Vagina (tissue), 2 donors: ENCODE results near the gene CHD6. TPM values are rescaled to one million over a fixed set of nuclear protein-coding genes. Genes with fewer than 3 reads are reported as not detected.

ENCODE experiments used
- DNase-seq, 2 donors: peaks; one replicate each; pipeline ENCODE4 v3.0.0-alpha.2; 2017; ENCODE audit errors: extremely low spot score in 2 of 2
- H3K27ac ChIP-seq: fragments of 200-600 bp; sonication (generic); one replicate; pipeline ENCODE4 v1.5.1; 2019
- H3K27me3 ChIP-seq: fragments of 200-600 bp; sonication (generic); one replicate; pipeline ENCODE4 v1.5.1; 2019
- H3K36me3 ChIP-seq, 2 donors: fragments of 200-600 bp; sonication (generic); one replicate each; pipeline ENCODE4 v1.5.1; 2017 to 2019
- H3K4me1 ChIP-seq: fragments of 200-600 bp; sonication (generic); one replicate; pipeline ENCODE4 v1.5.1; 2019
- H3K4me3 ChIP-seq, 2 donors: fragments of 200-600 bp; sonication (generic); 1 replicate in 1 of 2; 2 replicates in 1 of 2; pipeline ENCODE4 v1.5.1; 2016 to 2019
- H3K9me3 ChIP-seq: fragments of 200-600 bp; sonication (generic); one replicate; pipeline ENCODE4 v1.5.1; 2019
- POLR2A ChIP-seq, 2 donors: fragments of 450-650 bp; IDR thresholded peaks; one replicate each; pipeline ENCODE4 v1.6.1; 2017; ENCODE audit warnings: antibody characterized with exemption in 2 of 2, mild to moderate bottlenecking in 2 of 2, moderate library complexity in 2 of 2
- POLR2AphosphoS5 ChIP-seq, 2 donors: sonication (generic); formaldehyde crosslinking; IDR thresholded peaks; one replicate each; pipeline ENCODE4 v1.9.0; 2017; ENCODE audit warnings: antibody characterized with exemption in 2 of 2, mild to moderate bottlenecking in 2 of 2, low read depth in 1 of 2; ENCODE audit not compliant: insufficient read depth in 1 of 2
- intact Hi-C: fragments of 100-400 bp; cut with DNase I; formaldehyde crosslinking; loops from one replicate; pipeline ENCODE4 v1.15.1; 2023
- total RNA-seq: library from RNA; depleted of rRNA; stranded (reverse); fragments of >200 nt; gene quantifications from one replicate; pipeline ENCODE4 v1.2.3, GENCODE V29; 2016
- TF ChIP-seq, protein P1 (sequence below), 3 experiments: fragments of 450-650 bp in 2 of 3; fragments of 200-600 bp in 1 of 3; sonication (generic) in 1 of 3; IDR thresholded peaks; one replicate each; pipeline ENCODE4 v1.5.1; 2017 to 2019; ENCODE audit warnings: antibody characterized with exemption in 3 of 3, mild to moderate bottlenecking in 2 of 3, moderate library complexity in 2 of 3

Gene CHD6
- total RNA-seq, 1 donor from 2014 or later = 37.6 TPM

DNA sequence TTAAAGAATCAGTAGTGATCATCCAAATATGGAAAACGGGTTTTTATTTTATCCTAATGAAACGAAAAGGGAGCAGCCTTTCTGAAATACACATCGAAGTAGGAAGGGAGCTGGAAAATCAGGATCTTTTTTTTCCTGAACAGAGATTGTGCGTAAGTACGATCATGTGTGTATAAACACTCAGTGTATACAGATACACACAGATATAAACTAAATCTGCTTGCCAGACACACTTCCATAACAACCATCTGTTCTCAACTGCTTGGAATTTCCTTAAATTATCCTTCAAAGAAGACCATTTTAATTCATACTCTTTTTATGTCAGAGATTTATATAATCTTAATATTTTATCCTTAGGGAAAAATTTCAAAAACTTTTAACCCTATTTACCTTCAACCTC lies 110.7 kb downstream of the CHD6 start:
- H3K9me3 ChIP-seq = no peaks in the 10 kb centered on the region
- H3K27me3 ChIP-seq = no peaks in the 10 kb centered on the region
- H3K4me1 ChIP-seq = peaks cover 19% of the 10 kb centered on the region
- H3K36me3 ChIP-seq = peaks cover 0 to 7% of the 10 kb centered on the region in 2 donors
- no peak overlapping the region for H3K4me3 ChIP-seq
- intact Hi-C loops = no loop called here
- TF ChIP-seq POLR2A (IDR thresholded peaks at IDR 0.05) (no peak), POLR2AphosphoS5 (IDR thresholded peaks at IDR 0.05; ENCODE audit: insufficient read depth in 1 of 2, low read depth in 1 of 2) (no peak)
- TF ChIP-seq, protein P1, sequence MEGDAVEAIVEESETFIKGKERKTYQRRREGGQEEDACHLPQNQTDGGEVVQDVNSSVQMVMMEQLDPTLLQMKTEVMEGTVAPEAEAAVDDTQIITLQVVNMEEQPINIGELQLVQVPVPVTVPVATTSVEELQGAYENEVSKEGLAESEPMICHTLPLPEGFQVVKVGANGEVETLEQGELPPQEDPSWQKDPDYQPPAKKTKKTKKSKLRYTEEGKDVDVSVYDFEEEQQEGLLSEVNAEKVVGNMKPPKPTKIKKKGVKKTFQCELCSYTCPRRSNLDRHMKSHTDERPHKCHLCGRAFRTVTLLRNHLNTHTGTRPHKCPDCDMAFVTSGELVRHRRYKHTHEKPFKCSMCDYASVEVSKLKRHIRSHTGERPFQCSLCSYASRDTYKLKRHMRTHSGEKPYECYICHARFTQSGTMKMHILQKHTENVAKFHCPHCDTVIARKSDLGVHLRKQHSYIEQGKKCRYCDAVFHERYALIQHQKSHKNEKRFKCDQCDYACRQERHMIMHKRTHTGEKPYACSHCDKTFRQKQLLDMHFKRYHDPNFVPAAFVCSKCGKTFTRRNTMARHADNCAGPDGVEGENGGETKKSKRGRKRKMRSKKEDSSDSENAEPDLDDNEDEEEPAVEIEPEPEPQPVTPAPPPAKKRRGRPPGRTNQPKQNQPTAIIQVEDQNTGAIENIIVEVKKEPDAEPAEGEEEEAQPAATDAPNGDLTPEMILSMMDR (IDR thresholded peaks at IDR 0.05) = no peak
- no peak overlapping the region for H3K27ac ChIP-seq
- no peak for DNase-seq

- H3K4me1 ChIP-seq = peaks cover 19% of the 10 kb centered on the region
- intact Hi-C loops = no loop called here
- no peaks in the 10 kb centered on the region for H3K27me3 ChIP-seq
- peaks cover 0 to 7% of the 10 kb centered on the region in 2 donors for H3K36me3 ChIP-seq
- no peak overlapping the region for H3K4me3 ChIP-seq
- DNase-seq = no peak
- TF ChIP-seq, protein P1 (IDR thresholded peaks at IDR 0.05) = no peak
- TF ChIP-seq POLR2AphosphoS5 (IDR thresholded peaks at IDR 0.05; ENCODE audit: insufficient read depth in 1 of 2, low read depth in 1 of 2) (no peak), POLR2A (IDR thresholded peaks at IDR 0.05) (no peak)
- no peaks in the 10 kb centered on the region for H3K9me3 ChIP-seq
- H3K27ac ChIP-seq = no peak overlapping the region
Measured at GRCh38 chr20:41506192-41506915, 111.8 kb downstream of the CHD6 start.

- Histone ChIP-seq H3K9me3 (no peaks in the 10 kb centered on the region), H3K36me3 (peaks cover 0 to 7% of the 10 kb centered on the region in 2 donors), H3K4me3 (no peak overlapping the region), H3K27me3 (no peaks in the 10 kb centered on the region), H3K4me1 (peaks cover 19% of the 10 kb centered on the region), H3K27ac (no peak overlapping the region)
- TF ChIP-seq POLR2A (IDR thresholded peaks at IDR 0.05) (no peak), POLR2AphosphoS5 (IDR thresholded peaks at IDR 0.05; ENCODE audit: insufficient read depth in 1 of 2, low read depth in 1 of 2) (no peak)
- TF ChIP-seq, protein P1 (IDR thresholded peaks at IDR 0.05) = no peak
- no peak for DNase-seq
- intact Hi-C loops = no loop called here
Measured at GRCh38 chr20:41505184-41505583, 113.0 kb downstream of the CHD6 start.

DNA sequence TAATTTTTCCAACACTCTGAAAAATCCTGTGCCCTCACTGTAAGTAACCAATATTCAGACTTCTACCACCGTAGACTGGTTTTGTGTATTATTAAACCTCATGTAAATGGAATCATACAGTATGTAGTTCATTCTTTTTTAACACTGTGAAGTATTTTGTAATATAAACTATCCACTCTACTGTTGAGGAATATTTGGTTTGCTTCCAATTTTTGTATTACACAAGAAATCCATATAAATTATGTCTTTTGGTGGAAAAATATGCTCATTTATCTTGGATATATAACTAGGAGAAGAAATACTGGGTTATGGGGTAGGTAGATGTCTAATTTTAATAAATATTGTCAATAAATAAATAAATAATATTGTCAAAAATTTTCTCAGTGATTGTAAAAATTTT lies 116.8 kb downstream of the CHD6 start:
- no peak for DNase-seq
- intact Hi-C loops = no loop called here
- no peak overlapping the region for H3K27ac ChIP-seq
- no peak overlapping the region for H3K4me3 ChIP-seq
- TF ChIP-seq, protein P1 (IDR thresholded peaks at IDR 0.05) = no peak
- no peak for TF ChIP-seq POLR2AphosphoS5 (IDR thresholded peaks at IDR 0.05; ENCODE audit: insufficient read depth in 1 of 2, low read depth in 1 of 2)
- no peak for TF ChIP-seq POLR2A (IDR thresholded peaks at IDR 0.05)
- H3K36me3 ChIP-seq = peaks cover 0 to 10% of the 10 kb centered on the region in 2 donors
- H3K27me3 ChIP-seq = no peaks in the 10 kb centered on the region
- H3K4me1 ChIP-seq = no peaks in the 10 kb centered on the region
- no peaks in the 10 kb centered on the region for H3K9me3 ChIP-seq
